NCI-H2107 (cell line): ENCODE results near the gene RSAD2.

Source experiments
- DNase-seq: peaks from one replicate; lab custom pipeline; 2025; lab: John Stamatoyannopoulos, UW

RSAD2 gene

GRCh38 chr2:6906165-6906741 is 28.7 kb downstream of the RSAD2 start:
- DNase-seq, result no peak

- no peak for DNase-seq
Measured at GRCh38 chr2:6908291-6908690, 30.7 kb downstream of the RSAD2 start.

DNA sequence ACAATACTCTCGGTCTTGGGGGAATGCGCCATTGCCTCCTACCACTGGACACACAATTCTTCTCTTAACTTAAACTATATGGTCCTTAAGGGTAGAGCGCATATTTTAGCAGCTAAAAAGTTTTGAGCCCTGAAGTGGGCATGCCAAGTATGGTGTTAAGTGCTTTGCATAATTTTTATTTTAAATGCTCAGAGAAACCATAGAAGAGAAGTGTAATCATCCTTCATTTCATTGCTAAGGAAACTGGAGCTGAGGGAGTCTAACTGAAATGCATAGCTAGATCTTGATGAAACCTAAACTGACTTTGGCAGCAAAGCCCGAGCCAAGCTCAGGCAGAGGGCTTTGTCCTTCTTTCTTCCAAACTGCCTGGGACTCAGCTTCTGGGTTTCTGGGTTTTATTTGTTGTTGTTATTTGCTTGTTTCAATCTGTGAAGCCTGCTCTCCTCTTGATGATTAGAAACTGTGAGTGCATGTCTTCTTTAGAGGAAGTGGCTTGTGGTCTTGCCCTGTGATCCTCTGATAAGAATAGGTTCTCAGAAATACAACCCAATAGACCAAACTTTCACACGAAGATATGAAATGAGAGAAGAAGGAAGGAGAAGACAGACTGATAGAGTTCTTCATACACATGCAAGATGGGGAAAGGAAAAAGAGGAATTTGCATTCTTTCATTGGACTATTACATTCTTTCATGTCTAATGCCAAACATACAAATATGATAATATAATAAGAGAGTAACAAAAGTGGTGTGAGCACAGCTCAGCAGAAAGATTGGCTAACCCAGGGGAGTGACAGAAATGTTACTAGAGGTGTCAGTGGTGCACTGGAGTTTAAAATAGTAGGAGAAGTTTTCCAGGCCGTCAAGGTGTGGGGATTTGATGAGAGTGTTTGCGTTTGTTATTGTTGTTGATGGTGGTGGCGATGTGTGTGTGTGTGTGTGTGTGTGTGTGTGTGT is 32.1 kb downstream of the RSAD2 start:
- no peak for DNase-seq

DNA sequence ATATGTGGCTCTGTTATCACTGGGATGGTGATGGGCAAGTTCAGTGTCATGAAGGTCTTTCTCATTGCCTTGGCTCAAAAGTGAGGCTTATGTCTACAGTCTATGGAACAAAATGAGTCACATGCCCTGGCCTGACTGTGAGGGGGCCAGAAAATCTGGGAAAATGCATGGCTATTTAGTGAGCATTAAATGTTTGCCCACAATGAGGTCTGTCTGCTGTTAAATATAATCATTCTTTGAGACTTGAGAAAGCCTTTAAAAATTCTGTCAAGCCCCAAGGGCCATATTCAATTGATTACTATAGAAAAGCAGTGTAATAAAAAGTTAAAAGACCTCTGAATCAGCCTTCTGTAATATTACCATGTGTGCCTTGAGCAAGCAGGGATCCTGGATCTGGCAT is 34.1 kb downstream of the RSAD2 start:
- DNase-seq, result no peak

DNA sequence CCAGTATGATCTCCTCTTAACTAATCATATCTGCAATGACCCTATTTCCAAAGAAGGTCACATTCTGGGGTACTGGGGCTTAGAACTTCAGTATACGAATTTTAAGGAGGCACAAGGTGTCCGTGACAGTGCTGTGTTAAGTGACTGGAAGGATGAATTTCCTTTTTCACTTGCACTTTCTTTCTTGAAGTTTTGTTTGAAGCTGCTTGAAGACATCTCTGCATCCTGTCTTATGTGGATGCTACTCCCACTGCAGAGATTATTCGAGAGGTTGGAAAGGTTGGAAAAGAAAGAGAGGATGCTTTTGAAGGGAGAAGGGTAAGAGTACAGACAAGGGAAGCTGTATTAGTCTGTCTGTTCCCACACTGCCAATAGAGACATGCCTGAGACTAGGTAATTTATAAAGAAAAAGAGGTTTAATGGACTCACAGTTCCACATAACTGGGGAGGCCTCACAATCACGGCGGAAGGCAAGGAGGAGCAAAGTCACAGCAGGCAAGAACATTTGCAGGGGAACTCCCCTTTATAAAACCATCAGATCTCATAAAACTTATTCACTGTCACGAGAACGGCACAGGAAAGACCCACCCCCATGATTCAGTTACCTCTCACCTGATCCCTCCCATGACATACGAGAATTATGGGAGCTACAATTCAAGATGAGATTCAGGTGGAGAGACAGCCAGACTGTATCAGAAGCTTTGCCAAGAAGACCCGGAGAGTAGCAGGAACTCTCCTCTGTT is 36.0 kb downstream of the RSAD2 start:
- no peak for DNase-seq

DNA sequence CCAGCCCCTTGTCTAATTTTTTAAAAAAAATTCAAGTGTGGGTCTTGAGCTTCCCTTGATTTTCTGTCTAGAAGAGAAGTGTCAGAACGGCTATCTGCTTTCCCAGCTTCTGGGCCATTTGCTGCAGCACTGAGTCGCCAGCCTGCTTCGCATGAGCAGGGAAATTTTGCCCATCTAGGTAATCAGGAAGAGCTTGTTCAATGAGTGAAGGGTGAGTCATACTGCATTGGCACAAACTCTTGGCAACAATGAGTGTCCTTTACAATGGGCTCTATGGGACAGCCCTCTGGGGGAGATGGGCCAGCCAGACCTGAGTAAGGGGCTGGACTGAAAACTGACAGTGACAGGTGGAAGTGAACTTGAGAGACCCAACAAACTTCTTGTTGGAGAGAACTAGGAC is 37.3 kb downstream of the RSAD2 start:
- DNase-seq, result no peak

GRCh38 chr2:6915399-6915798 is 37.8 kb downstream of the RSAD2 start:
- DNase-seq, result no peak

- no peak for DNase-seq
Measured at GRCh38 chr2:6916224-6916623, 38.6 kb downstream of the RSAD2 start.

- DNase-seq, result no peak
Measured at GRCh38 chr2:6916736-6917070, 39.1 kb downstream of the RSAD2 start.

- DNase-seq, result peak; percentile 30
Measured at GRCh38 chr2:6917071-6917760, 39.6 kb downstream of the RSAD2 start, which contains the start of gene RNF144A. Gene RNF144A, plus strand, starts transcription at chr2:6917412. Its CDS starts 79,515 bp downstream, at chr2:6996927.

- no peak for DNase-seq
Measured at GRCh38 chr2:6917761-6918421, 40.3 kb downstream of the RSAD2 start.

DNA sequence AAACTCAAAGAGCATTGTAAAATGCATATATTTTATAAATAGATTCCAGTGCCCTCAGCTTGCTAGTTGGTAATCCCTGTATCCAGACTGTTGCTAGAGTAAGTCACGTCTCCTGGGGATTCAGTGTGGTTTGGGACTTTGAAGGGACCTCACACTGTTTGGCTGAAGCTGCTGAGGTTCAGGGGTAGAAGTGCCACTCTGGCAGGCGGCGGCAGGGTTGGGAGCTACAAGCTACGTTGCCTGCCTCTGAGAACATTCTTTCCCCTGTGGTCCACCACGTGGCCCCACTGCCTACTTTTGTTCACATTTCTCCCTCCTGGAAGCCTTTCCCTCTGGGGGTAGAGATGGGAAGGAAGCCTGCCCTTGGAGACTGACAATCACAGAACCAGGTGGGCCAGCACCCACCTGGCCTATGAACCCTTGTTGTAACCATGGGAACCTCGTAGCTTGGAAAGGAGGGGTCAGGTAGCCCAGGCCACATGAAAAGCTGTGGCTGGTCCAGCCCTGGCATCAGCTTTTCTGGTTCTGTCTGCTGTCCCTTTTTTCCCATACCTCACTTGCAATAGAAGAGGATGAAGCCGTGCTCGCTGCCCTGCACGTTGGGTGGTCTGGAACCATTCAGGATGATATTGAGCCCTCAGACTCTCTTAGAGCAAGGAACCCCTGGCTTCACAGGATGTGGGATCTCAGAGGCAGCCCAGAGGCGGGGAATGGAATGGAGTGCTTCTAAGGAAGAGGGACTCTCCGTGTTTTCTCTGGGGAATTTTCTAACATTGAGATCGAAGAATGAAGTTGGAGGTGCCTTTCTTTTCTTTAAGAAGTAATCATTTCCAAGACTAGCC is 42.5 kb downstream of the RSAD2 start:
- peak; percentile 33 for DNase-seq

DNA sequence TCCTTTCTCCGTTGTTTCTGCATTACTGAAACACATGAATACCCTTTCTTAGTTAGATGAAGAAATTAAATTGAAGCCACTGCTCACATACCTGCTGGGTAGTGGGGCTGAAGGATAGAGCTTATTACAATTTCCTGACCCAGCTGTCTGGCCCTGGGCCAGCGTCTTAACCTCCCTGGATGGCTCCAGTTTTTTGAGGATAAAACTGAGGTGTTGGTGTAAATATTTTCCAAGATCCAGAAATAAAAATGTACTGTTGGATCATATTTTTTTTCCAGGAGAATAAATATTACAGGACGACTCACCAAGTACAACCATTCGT is 43.1 kb downstream of the RSAD2 start:
- DNase-seq, result no peak

DNA sequence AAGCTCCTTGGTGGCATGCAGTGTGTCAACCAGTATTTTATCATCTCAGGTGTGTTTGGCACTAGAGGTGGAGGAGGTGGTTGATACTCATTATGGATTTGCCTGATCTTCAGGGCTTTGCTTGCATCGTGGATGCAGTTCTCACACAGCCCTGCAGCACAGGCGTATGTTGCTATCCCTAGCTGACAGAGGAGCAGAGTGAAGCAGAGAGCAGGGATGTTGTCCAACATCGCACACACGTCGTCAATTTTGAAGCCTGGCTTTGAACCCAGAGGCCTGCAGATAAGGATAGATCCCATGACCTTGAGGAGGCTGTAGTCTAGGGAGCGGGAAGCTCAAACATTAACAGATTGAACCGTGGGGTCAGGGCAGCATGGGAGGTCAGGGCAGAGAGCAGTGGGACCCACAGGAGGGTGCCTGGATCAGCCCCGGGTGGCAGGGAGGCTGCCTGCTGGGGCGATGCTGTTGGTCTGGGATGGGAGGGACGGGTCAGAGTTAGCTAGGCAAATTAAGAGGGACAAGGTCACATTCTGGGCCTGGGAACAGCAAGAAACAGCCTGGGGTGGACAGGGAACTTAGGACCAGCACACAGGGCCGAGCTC is 43.8 kb downstream of the RSAD2 start:
- DNase-seq, result no peak

GRCh38 chr2:6922201-6922656 is 44.7 kb downstream of the RSAD2 start:
- no peak for DNase-seq

GRCh38 chr2:6923319-6923718 is 45.7 kb downstream of the RSAD2 start:
- DNase-seq, result no peak

DNA sequence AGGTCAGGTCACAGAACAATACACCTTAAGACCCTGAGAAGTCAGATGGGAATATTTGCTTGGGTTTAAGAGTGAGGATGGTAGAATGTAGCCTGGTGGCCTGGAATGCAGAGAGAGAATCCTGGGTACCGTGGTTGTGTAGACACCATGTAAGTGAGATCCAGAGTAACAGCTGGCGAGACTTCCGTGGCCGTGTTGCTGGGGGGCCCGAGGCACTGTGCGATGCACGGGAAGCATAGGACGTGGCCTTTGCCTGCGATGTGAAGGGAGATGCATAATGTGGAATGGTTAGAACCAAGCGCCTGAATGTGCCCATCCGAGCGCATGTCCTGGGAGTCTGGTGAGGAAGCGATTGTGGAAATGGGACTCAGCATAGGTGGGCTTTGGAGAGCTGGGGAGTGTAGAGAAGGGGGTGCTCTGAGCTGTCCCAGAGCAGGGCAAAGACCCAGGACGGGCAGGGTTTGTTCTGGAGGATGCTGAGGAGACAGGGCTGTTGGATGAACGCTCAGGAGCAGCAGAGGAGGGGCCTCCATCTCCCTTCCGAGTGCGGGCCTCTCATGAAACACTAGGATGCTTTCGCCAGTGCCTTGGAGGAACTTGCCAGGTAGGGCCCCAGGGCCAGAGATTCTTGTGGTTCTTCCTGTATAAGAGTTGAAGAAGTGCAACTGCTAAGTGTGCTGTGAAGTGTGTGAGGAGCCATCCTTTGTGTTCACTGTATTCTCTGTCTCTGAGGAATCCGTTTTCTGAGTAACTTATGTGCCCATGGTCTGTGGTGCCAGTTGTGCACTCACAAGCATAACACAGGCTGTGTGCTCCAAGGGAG is 46.7 kb downstream of the RSAD2 start:
- no peak for DNase-seq

- no peak for DNase-seq
Measured at GRCh38 chr2:6924924-6925409, 47.4 kb downstream of the RSAD2 start.

- no peak for DNase-seq
Measured at GRCh38 chr2:6926071-6926732, 48.6 kb downstream of the RSAD2 start.
